DOHH2 (cell line): ENCODE measurements around the gene DIPK1A.

Experiments used
- H3F3A ChIP-seq: fragments of 200-600 bp; sonication (generic), shearing (Covaris generic); 2 replicates; pipeline ENCODE4 v1.6.0; 2016; ENCODE audit warnings: antibody characterized with exemption, mild to moderate bottlenecking; ENCODE audit not compliant: control insufficient read depth, insufficient read depth
- H3K27ac ChIP-seq: fragments of 200-600 bp; sonication (generic); 2 replicates; pipeline ENCODE4 v1.5.1; 2014; ENCODE audit warnings: low read depth, mild to moderate bottlenecking, low read length, moderate library complexity
- H3K27me3 ChIP-seq: fragments of 200-600 bp; sonication (generic); 2 replicates; pipeline ENCODE4 v1.6.1; 2014; ENCODE audit warnings: mild to moderate bottlenecking, low read length, mixed read lengths; ENCODE audit not compliant: control insufficient read depth
- H3K36me3 ChIP-seq: fragments of 200-600 bp; sonication (generic); 2 replicates; pipeline ENCODE4 v1.6.1; 2014; ENCODE audit warnings: mild to moderate bottlenecking, low read length, moderate library complexity, mixed read lengths; ENCODE audit not compliant: control insufficient read depth
- H3K4me1 ChIP-seq: fragments of 200-600 bp; sonication (generic); 2 replicates; pipeline ENCODE4 v1.6.1; 2014; ENCODE audit warnings: mild to moderate bottlenecking, low read length, mixed read lengths; ENCODE audit not compliant: control insufficient read depth
- H3K4me2 ChIP-seq: fragments of 200-600 bp; sonication (generic); 2 replicates; pipeline ENCODE4 v1.6.0; 2014; ENCODE audit warnings: mild to moderate bottlenecking, low read length, moderate library complexity
- H3K4me3 ChIP-seq: fragments of 200-600 bp; sonication (generic); 2 replicates; pipeline ENCODE4 v1.5.1; 2014; ENCODE audit warnings: mild to moderate bottlenecking, low read length, mixed read lengths
- H3K79me2 ChIP-seq: fragments of 200-600 bp; sonication (generic); 2 replicates; pipeline ENCODE4 v1.6.1; 2014; ENCODE audit warnings: mild to moderate bottlenecking, low read length, mixed read lengths; ENCODE audit not compliant: control insufficient read depth
- H3K9me2 ChIP-seq: fragments of 200-600 bp; sonication (generic); replicated peaks from 2 replicates; pipeline ENCODE4 v1.6.1; 2014; ENCODE audit warnings: mild to moderate bottlenecking, low read length, mixed read lengths; ENCODE audit not compliant: control insufficient read depth
- H3K9me3 ChIP-seq: fragments of 200-600 bp; sonication (generic); 2 replicates; pipeline ENCODE4 v1.6.1; 2014; ENCODE audit warnings: antibody characterized with exemption, low read length, mixed read lengths; ENCODE audit not compliant: control insufficient read depth, insufficient read depth
- H4K20me1 ChIP-seq: fragments of 200-600 bp; sonication (generic); 2 replicates; pipeline ENCODE4 v1.6.0; 2014; ENCODE audit warnings: low read depth, mild to moderate bottlenecking, antibody characterized with exemption, low read length, moderate library complexity; ENCODE audit not compliant: control insufficient read depth, insufficient read depth
- EZH2phosphoT487 ChIP-seq: fragments of 200-600 bp; sonication (generic); IDR thresholded peaks from 2 replicates; pipeline ENCODE4 v1.6.1; 2017; ENCODE audit warnings: borderline replicate concordance, mild to moderate bottlenecking, antibody characterized with exemption, low read length, moderate library complexity, mixed read lengths
- TF ChIP-seq, protein P1 (sequence below): fragments of 200-600 bp; sonication (generic); IDR thresholded peaks from one replicate; pipeline ENCODE4 v1.5.1; 2014; ENCODE audit warnings: antibody characterized with exemption, mild to moderate bottlenecking, low read depth, low read length; ENCODE audit not compliant: poor library complexity, severe bottlenecking

The DIPK1A gene

GRCh38 chr1:92933459-92933858, 27.8 kb downstream of the DIPK1A start:
- Histone ChIP-seq H3K36me3 (0 out of 2 replicates have a peak, but pooled peaks cover 3% of the 10 kb centered on the region), H3F3A (no peaks in the 10 kb centered on the region), H3K27me3 (no peaks in the 10 kb centered on the region), H4K20me1 (peaks cover 10% of the 10 kb centered on the region), H3K4me2 (no peak overlapping the region), H3K27ac (no peak overlapping the region), H3K9me3 (no peaks in the 10 kb centered on the region), H3K4me3 (no peak overlapping the region), H3K9me2 (no peaks in the 10 kb centered on the region), H3K4me1 (peaks cover 81% of the 10 kb centered on the region), H3K79me2 (peaks cover 93% of the 10 kb centered on the region)
- TF ChIP-seq EZH2phosphoT487: no peak
- TF ChIP-seq, protein P1, sequence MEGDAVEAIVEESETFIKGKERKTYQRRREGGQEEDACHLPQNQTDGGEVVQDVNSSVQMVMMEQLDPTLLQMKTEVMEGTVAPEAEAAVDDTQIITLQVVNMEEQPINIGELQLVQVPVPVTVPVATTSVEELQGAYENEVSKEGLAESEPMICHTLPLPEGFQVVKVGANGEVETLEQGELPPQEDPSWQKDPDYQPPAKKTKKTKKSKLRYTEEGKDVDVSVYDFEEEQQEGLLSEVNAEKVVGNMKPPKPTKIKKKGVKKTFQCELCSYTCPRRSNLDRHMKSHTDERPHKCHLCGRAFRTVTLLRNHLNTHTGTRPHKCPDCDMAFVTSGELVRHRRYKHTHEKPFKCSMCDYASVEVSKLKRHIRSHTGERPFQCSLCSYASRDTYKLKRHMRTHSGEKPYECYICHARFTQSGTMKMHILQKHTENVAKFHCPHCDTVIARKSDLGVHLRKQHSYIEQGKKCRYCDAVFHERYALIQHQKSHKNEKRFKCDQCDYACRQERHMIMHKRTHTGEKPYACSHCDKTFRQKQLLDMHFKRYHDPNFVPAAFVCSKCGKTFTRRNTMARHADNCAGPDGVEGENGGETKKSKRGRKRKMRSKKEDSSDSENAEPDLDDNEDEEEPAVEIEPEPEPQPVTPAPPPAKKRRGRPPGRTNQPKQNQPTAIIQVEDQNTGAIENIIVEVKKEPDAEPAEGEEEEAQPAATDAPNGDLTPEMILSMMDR: no peak

- peaks cover 93% of the 10 kb centered on the region for H3K79me2 ChIP-seq
- H3K4me2 ChIP-seq: peak overlapping the region; percentile 22
- H3K9me2 ChIP-seq: no peaks in the 10 kb centered on the region
- no peak overlapping the region for H3K27ac ChIP-seq
- peaks cover 3% of the 10 kb centered on the region; the same call in 1 of the 2 replicates for H3K36me3 ChIP-seq
- H3K27me3 ChIP-seq: no peaks in the 10 kb centered on the region
- peak overlapping the region; percentile 1; the same call in 1 of the 2 replicates for H3K4me3 ChIP-seq
- no peak for TF ChIP-seq EZH2phosphoT487
- TF ChIP-seq, protein P1: no peak
- peaks cover 90% of the 10 kb centered on the region for H3K4me1 ChIP-seq
- H3K9me3 ChIP-seq: no peaks in the 10 kb centered on the region
- H3F3A ChIP-seq: no peaks in the 10 kb centered on the region
- H4K20me1 ChIP-seq: peaks cover 10% of the 10 kb centered on the region
Measured at GRCh38 chr1:92931691-92932090, 29.6 kb downstream of the DIPK1A start.

GRCh38 chr1:92929461-92929860, 31.8 kb downstream of the DIPK1A start:
- Histone ChIP-seq H3F3A (no peaks in the 10 kb centered on the region), H3K27ac (peak overlapping the region; percentile 38), H3K79me2 (peaks cover 94% of the 10 kb centered on the region), H3K36me3 (peaks cover 3% of the 10 kb centered on the region; the same call in 1 of the 2 replicates), H3K27me3 (no peaks in the 10 kb centered on the region), H3K4me1 (peaks cover 79% of the 10 kb centered on the region), H3K4me2 (peak overlapping the region; percentile 67), H4K20me1 (peaks cover 4% of the 10 kb centered on the region), H3K9me2 (no peaks in the 10 kb centered on the region), H3K9me3 (no peaks in the 10 kb centered on the region), H3K4me3 (peak overlapping the region; percentile 49)
- no peak for TF ChIP-seq EZH2phosphoT487
- TF ChIP-seq, protein P1: no peak
